ENCODE results near the gene YPEL1. TPM values are rescaled to one million over a fixed set of nuclear protein-coding genes. Genes with fewer than 3 reads are reported as not detected.

YPEL1 gene
- total and polyA plus RNA-seq, 12 donors = 1.5 to 14.6 (median 7.6) TPM

GRCh38 chr22:21683401-21683811, 52.2 kb downstream of the YPEL1 start:
- no peak for TF ChIP-seq CTCF (IDR thresholded peaks at IDR 0.05)
- Histone ChIP-seq H3K36me3 (peaks cover 0 to 87% (median 46%) of the 10 kb centered on the region in 9 donors), H3K4me3 (no peak overlapping the region), H3K27ac (no peak overlapping the region), H3K9me3 (no peaks in the 10 kb centered on the region), H3K27me3 (no peaks in the 10 kb centered on the region), H3K4me1 (no peaks in the 10 kb centered on the region)
- ATAC-seq = no peak
- no peak for DNase-seq
- intact Hi-C loops (cut with DNase I) = no loop called here
- 85 to 95% methylated on average over 7 of the region's 7 CpGs for WGBS, 2 donors

- ATAC-seq (no peak), DNase-seq (no peak)
- H3K27ac ChIP-seq = no peak overlapping the region
- no peaks in the 10 kb centered on the region for H3K27me3 ChIP-seq
- intact Hi-C loops (cut with DNase I) = no loop called here
- no peak for TF ChIP-seq CTCF (IDR thresholded peaks at IDR 0.05)
- H3K4me1 ChIP-seq = no peaks in the 10 kb centered on the region
- H3K4me3 ChIP-seq = no peak overlapping the region
- H3K9me3 ChIP-seq = no peaks in the 10 kb centered on the region
- WGBS, 2 donors = 94% methylated on average over 20 of the region's 20 CpGs
- H3K36me3 ChIP-seq = peaks cover 0 to 84% (median 45%) of the 10 kb centered on the region in 9 donors
These were observed 53.0 kb downstream of the YPEL1 start for GRCh38 chr22:21682385-21683175.

GRCh38 chr22:21681566-21682370, 53.8 kb downstream of the YPEL1 start:
- intact Hi-C loops (cut with DNase I) = no loop called here
- ATAC-seq = peak in 1 of 8 donors; percentile 22
- 87 to 89% methylated on average over 24 of the region's 24 CpGs for WGBS, 2 donors
- Histone ChIP-seq H3K4me3 (no peak overlapping the region), H3K4me1 (no peaks in the 10 kb centered on the region), H3K9me3 (no peaks in the 10 kb centered on the region), H3K36me3 (peaks cover 0 to 79% (median 40%) of the 10 kb centered on the region in 9 donors), H3K27me3 (no peaks in the 10 kb centered on the region), H3K27ac (no peak overlapping the region)
- TF ChIP-seq CTCF (IDR thresholded peaks at IDR 0.05) = no peak
- no peak for DNase-seq

- ATAC-seq = peak in 2 of 8 donors; percentile 17 to 23
- no peaks in the 10 kb centered on the region for H3K4me1 ChIP-seq
- no peaks in the 10 kb centered on the region for H3K9me3 ChIP-seq
- no peak for TF ChIP-seq CTCF (IDR thresholded peaks at IDR 0.05)
- DNase-seq = no peak
- peaks cover 0 to 75% (median 33%) of the 10 kb centered on the region in 9 donors for H3K36me3 ChIP-seq
- H3K27ac ChIP-seq = no peak overlapping the region
- intact Hi-C loops (cut with DNase I) = no loop called here
- H3K4me3 ChIP-seq = no peak overlapping the region
- 94 to 95% methylated on average over 21 of the region's 21 CpGs for WGBS, 2 donors
- no peaks in the 10 kb centered on the region for H3K27me3 ChIP-seq
These were observed 54.6 kb downstream of the YPEL1 start for GRCh38 chr22:21680830-21681565.

Data from heart right ventricle (tissue), 16 donors.